Mucosa of descending colon (tissue), 3 donors: ENCODE data around the gene SFPQ. TPM values are rescaled to one million over a fixed set of nuclear protein-coding genes. Genes with fewer than 3 reads are reported as not detected.
"Not testable (repeated sequence)": the region's sequence is repeated elsewhere in the genome, so short reads cannot be mapped to it uniquely, and the experiment has no call there.

Experiments
- ATAC-seq: fragments of 200-7000 bp; cut with Tn5 transposase; one replicate; pipeline ENCODE4 v1.9.1; 2020; ENCODE audit warnings: mild to moderate bottlenecking, moderate library complexity
- DNase-seq, 3 donors: peaks; one replicate each; pipeline ENCODE4 v3.0.0-alpha.2; 2020
- H3K36me3 ChIP-seq: fragments of 200-600 bp; one replicate; pipeline ENCODE4 v1.8.0; 2021; ENCODE audit warnings: low read depth, mild to moderate bottlenecking
- H3K4me1 ChIP-seq: fragments of 200-600 bp; one replicate; pipeline ENCODE4 v1.8.0; 2021; ENCODE audit warnings: low read depth, mild to moderate bottlenecking
- H3K4me3 ChIP-seq: fragments of 200-600 bp; one replicate; pipeline ENCODE4 v1.8.0; 2021; ENCODE audit warnings: mild to moderate bottlenecking
- H3K9me3 ChIP-seq: fragments of 200-600 bp; one replicate; pipeline ENCODE4 v1.8.0; 2021; ENCODE audit warnings: mild to moderate bottlenecking
- CTCF ChIP-seq: fragments of 200-600 bp; IDR thresholded peaks from one replicate; pipeline ENCODE4 v1.8.0; 2022; ENCODE audit warnings: antibody characterized with exemption, mild to moderate bottlenecking
- intact Hi-C, 2 donors: fragments of 100-400 bp; cut with DNase I in 1 of 2; cut with micrococcal nuclease in 1 of 2; formaldehyde crosslinking; loops; one replicate each; pipeline versions ENCODE4 v1.11.0 to v1.11.1; 2022; cut with DNase I, micrococcal nuclease
- total RNA-seq, 3 donors: library from RNA; stranded (reverse); fragmentation: NEBNext Ultra II Directional in 2 of 3; extraction: Animal tissue kit (Norgen Biotek cat#: 25700) in 2 of 3; gene quantifications; one replicate each; pipeline versions ENCODE4 v1.2.1 to v1.2.4, GENCODE V29; 2021 to 2023
- donor health status: DM: no; HTN: no; CAD: no; lungs with moderate emphysema.
- donor health status: DM: no; HTN: no; CAD: no.
- donor health status: DM: no; HTN: yes; CAD: no.

The SFPQ gene
- total RNA-seq, 3 donors from 2014 or later, result 164 to 196 (median 174) TPM

- ATAC-seq, result no peak
- Histone ChIP-seq H3K4me3 (no peak overlapping the region), H3K36me3 (no peaks in the 10 kb centered on the region), H3K4me1 (no peaks in the 10 kb centered on the region), H3K9me3 (no peaks in the 10 kb centered on the region)
- no peak for TF ChIP-seq CTCF
- DNase-seq, result no peak
- intact Hi-C loops, result no loop called here
Measured at GRCh38 chr1:35143737-35144508, 49.0 kb downstream of the SFPQ start.

GRCh38 chr1:35142728-35143127 lies 50.2 kb downstream of the SFPQ start:
- H3K4me3 ChIP-seq, H3K4me1 ChIP-seq, DNase-seq, ATAC-seq, intact Hi-C loops, H3K9me3 ChIP-seq, H3K36me3 ChIP-seq: not testable (repeated sequence)

GRCh38 chr1:35142294-35142693 lies 50.7 kb downstream of the SFPQ start:
- H3K4me1 ChIP-seq, ATAC-seq, H3K9me3 ChIP-seq, DNase-seq, H3K36me3 ChIP-seq, H3K4me3 ChIP-seq, intact Hi-C loops: not testable (repeated sequence)

- H3K9me3 ChIP-seq, DNase-seq, ATAC-seq, H3K36me3 ChIP-seq, H3K4me3 ChIP-seq, H3K4me1 ChIP-seq, intact Hi-C loops: not testable (repeated sequence)
Measured at GRCh38 chr1:35137590-35137989, 55.4 kb downstream of the SFPQ start.

- intact Hi-C loops, result no loop called here
Measured at GRCh38 chr1:35136780-35137179, 56.2 kb downstream of the SFPQ start.

More at GRCh38 chr1:35136780-35137179, 56.2 kb downstream of the SFPQ start:
- DNase-seq (no peak), ATAC-seq (no peak)
- TF ChIP-seq CTCF, result no peak
- H3K4me1 ChIP-seq, result no peaks in the 10 kb centered on the region
- H3K9me3 ChIP-seq, result no peaks in the 10 kb centered on the region
- no peak overlapping the region for H3K4me3 ChIP-seq
- H3K36me3 ChIP-seq, result no peaks in the 10 kb centered on the region

Other genes starting within 250 kb of the SFPQ start
- 10 to 100 TPM; 17.9 to 18.4 (median 18.0) TPM for gene TMEM35B, start 207.8 kb downstream of the SFPQ start, total RNA-seq
- 10 to 100 TPM; 18.8 to 29.4 (median 23.1) TPM for gene ZMYM6, start 161.2 kb downstream of the SFPQ start, total RNA-seq
- gene ZMYM1, start 113.8 kb downstream of the SFPQ start, total RNA-seq, result 10 to 100 TPM in 2 of 3 donors, 1 to 10 TPM in 1; 9.2 to 20.9 (median 11.4) TPM
- 10 to 100 TPM; 30.5 to 46.6 (median 31.6) TPM for gene ZMYM4, start 75.6 kb upstream of the SFPQ start, total RNA-seq